Cardiac muscle cell (in vitro differentiated cells and primary cell): ENCODE measurements around the gene USP16. TPM values are rescaled to one million over a fixed set of nuclear protein-coding genes. Genes with fewer than 3 reads are reported as not detected.
A peak's percentile ranks its signal among the peaks of the same experiment; 100 is the strongest.
"Not testable (repeated sequence)": the region's sequence is repeated elsewhere in the genome, so short reads cannot be mapped to it uniquely, and the experiment has no call there.

Experiments
- DNase-seq, 2 donors: peaks; one replicate each; pipeline versions ENCODE4 v3.0.0 to v3.0.0-alpha.2; 2010 to 2017; ENCODE audit warnings: low read depth in 1 of 2, low spot score in 1 of 2
- H3K27ac ChIP-seq: fragments of 200-600 bp; sonication (generic); 2 replicates; pipeline ENCODE4 v1.5.1; 2016
- H3K27me3 ChIP-seq: fragments of 200-600 bp; sonication (generic); 2 replicates; pipeline ENCODE4 v1.6.0; 2016; ENCODE audit warnings: control low read depth
- H3K36me3 ChIP-seq: fragments of 200-600 bp; sonication (generic); 2 replicates; pipeline ENCODE4 v1.5.1; 2016; ENCODE audit warnings: control low read depth
- H3K4me1 ChIP-seq: fragments of 200-600 bp; sonication (generic); 2 replicates; pipeline ENCODE4 v1.8.1; 2017; ENCODE audit warnings: low read depth, mild to moderate bottlenecking, mixed run types
- H3K4me3 ChIP-seq: fragments of 200-600 bp; sonication (generic); 2 replicates; pipeline ENCODE4 v1.5.1; 2016; ENCODE audit warnings: mild to moderate bottlenecking
- H3K9me3 ChIP-seq: fragments of 200-600 bp; sonication (generic); 2 replicates; pipeline ENCODE4 v1.5.1; 2017; ENCODE audit warnings: low read depth, mild to moderate bottlenecking, control low read depth
- CTCF ChIP-seq: IDR thresholded peaks from 2 replicates; pipeline ENCODE4 v1.5.1; 2012; ENCODE audit warnings: low read depth, mild to moderate bottlenecking, low read length
- polyA plus RNA-seq: library from polyadenylated mRNA; unstranded; fragments of >200 nt; fragmentation: Nextera tagmentation; extraction: Ambion mirVana; gene quantifications from 2 replicates; pipeline ENCODE4 v1.2.1, GENCODE V29; 2016
- total RNA-seq: library from RNA; depleted of rRNA; stranded (reverse); fragments of >200 nt; gene quantifications from 2 replicates; pipeline ENCODE4 v1.2.3, GENCODE V29; 2016

USP16 gene
- total RNA-seq: 10.7 and 11.5 TPM in 2 replicates
- 21.6 and 28.1 TPM in 2 replicates for polyA plus RNA-seq

- peak within 1 kb of the TSS; percentile 81 for H3K4me3 ChIP-seq
- no peak for TF ChIP-seq CTCF
- no peaks in the 10 kb centered on the region for H3K4me1 ChIP-seq
- H3K9me3 ChIP-seq: no peaks in the 10 kb centered on the region
- DNase-seq: peak; percentile 96 to 100
- peak within 1 kb of the TSS; percentile 100 for H3K27ac ChIP-seq
- no peaks in the 10 kb centered on the region for H3K36me3 ChIP-seq
- no peaks in the 10 kb centered on the region for H3K27me3 ChIP-seq
These were observed at the start of gene USP16 for GRCh38 chr21:29024474-29025327. Gene USP16, plus strand, starts transcription at chr21:29024668. Its CDS starts 3,246 bp downstream, at chr21:29027914.

- Histone ChIP-seq H3K27me3 (no peaks in the 10 kb centered on the region), H3K4me1 (no peaks in the 10 kb centered on the region), H3K9me3 (no peaks in the 10 kb centered on the region), H3K36me3 (peaks cover 31% of the 10 kb centered on the region), H3K27ac (no peak overlapping the region), H3K4me3 (no peak overlapping the region)
- DNase-seq: peak in 1 of 2 donors; percentile 50
- TF ChIP-seq CTCF: no peak
These were observed 49.1 kb upstream of the USP16 start for GRCh38 chr21:28975397-28975796.

DNA sequence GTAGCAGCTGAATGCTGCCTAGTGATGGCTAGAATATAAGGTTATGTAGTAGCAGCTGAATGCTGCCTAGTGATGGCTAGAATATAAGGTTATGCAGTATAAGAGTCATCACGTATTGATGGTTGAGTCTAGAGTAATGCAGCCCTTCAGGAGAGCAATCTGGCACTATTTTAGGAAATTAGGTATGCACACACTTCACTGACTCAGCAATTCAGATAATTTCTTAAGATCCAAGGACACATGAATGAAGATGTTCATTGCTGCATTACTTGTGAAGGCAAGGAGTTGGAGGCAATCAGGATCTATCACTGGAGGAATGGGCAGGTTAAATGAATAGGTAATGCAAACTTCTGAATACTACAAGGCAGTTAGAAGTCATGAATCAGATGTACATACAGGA, 45.4 kb upstream of the USP16 start:
- Histone ChIP-seq H3K27me3 (no peaks in the 10 kb centered on the region), H3K9me3 (no peaks in the 10 kb centered on the region), H3K36me3 (peaks cover 46% of the 10 kb centered on the region), H3K4me1 (no peaks in the 10 kb centered on the region), H3K27ac (no peak overlapping the region), H3K4me3 (no peak overlapping the region)
- no peak for TF ChIP-seq CTCF
- no peak for DNase-seq

DNA sequence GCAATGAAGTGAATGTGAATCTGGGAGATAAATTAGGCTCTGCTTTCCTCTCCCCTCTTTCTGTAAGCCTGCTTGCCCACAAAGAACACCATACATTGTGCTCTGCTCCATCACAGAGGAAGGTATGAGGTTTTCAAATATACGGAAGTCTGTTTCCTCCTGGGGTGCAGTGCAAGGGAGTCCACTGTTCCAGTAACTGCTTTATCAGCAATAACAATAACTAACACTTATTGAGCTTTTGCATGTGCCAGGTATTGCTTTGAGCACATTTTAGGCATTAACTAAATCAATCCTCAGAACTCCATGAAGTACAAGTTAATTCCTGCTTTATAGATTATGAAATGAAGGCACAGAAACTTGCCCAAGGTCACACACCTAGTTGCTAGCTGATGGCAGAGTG, 41.8 kb upstream of the USP16 start:
- no peak overlapping the region for H3K4me3 ChIP-seq
- H3K36me3 ChIP-seq: peaks cover 53% of the 10 kb centered on the region
- DNase-seq: no peak
- H3K9me3 ChIP-seq: no peaks in the 10 kb centered on the region
- no peak overlapping the region for H3K27ac ChIP-seq
- no peaks in the 10 kb centered on the region for H3K4me1 ChIP-seq
- no peaks in the 10 kb centered on the region for H3K27me3 ChIP-seq
- TF ChIP-seq CTCF: no peak

GRCh38 chr21:28986677-28987076, 37.8 kb upstream of the USP16 start:
- H3K27ac ChIP-seq: no peak overlapping the region
- no peak for TF ChIP-seq CTCF
- H3K4me1 ChIP-seq: peaks cover 6% of the 10 kb centered on the region
- no peaks in the 10 kb centered on the region for H3K27me3 ChIP-seq
- no peaks in the 10 kb centered on the region for H3K9me3 ChIP-seq
- no peak overlapping the region for H3K4me3 ChIP-seq
- H3K36me3 ChIP-seq: peaks cover 32% of the 10 kb centered on the region
- no peak for DNase-seq

GRCh38 chr21:28988146-28988545, 36.3 kb upstream of the USP16 start:
- DNase-seq, H3K4me3 ChIP-seq, H3K9me3 ChIP-seq, H3K27ac ChIP-seq, H3K27me3 ChIP-seq, H3K4me1 ChIP-seq: not testable (repeated sequence)
- peaks cover 19% of the 10 kb centered on the region for H3K36me3 ChIP-seq
